HG03025 (cell line): ENCODE measurements around the gene RTL1.

Experiments used
- ATAC-seq: cut with Tn5 transposase; IDR thresholded peaks from one replicate; pipeline ENCODE4 v1.9.1; 2021; ENCODE audit warnings: mild to moderate bottlenecking, moderate library complexity; ENCODE audit not compliant: unreplicated experiment, low FRiP score

RTL1 gene

DNA sequence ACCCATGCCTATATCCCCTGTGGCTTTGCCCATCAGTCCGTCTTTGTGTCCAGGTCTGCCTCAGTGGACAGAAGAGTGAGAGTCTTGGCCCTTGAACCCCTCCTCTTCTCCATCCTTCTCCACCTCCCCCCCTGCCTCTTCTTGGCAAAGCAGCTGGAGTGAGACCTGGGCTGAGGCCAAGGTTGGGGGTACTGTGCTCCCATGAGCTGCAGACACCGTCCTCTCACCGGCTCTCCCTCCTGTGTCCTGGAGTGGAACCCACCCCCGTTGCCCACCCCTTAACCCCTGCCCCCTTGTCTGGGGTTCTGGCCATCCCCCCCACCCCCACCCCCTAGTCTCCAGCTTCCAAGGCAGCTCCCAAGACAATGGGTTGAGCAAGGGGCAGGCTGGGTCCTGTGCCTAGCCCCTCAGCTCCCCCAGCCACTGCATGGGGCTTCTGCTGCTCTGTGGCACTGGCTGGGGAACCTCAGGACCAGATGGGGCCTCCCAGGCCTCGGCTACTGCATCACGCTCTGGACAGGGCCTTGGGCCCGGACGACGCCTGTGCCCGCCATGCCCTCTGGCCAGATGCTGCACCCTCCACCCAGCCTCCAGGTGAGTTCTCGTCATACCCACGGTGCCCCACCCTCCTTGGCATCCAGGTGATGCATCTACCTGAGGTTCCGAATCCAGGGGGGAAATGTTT is 35.7 kb downstream of the RTL1 start:
- ATAC-seq = no peak

GRCh38 chr14:100866666-100867630 is 36.6 kb downstream of the RTL1 start:
- no peak for ATAC-seq

GRCh38 chr14:100865682-100866591 is 37.6 kb downstream of the RTL1 start:
- ATAC-seq = no peak

DNA sequence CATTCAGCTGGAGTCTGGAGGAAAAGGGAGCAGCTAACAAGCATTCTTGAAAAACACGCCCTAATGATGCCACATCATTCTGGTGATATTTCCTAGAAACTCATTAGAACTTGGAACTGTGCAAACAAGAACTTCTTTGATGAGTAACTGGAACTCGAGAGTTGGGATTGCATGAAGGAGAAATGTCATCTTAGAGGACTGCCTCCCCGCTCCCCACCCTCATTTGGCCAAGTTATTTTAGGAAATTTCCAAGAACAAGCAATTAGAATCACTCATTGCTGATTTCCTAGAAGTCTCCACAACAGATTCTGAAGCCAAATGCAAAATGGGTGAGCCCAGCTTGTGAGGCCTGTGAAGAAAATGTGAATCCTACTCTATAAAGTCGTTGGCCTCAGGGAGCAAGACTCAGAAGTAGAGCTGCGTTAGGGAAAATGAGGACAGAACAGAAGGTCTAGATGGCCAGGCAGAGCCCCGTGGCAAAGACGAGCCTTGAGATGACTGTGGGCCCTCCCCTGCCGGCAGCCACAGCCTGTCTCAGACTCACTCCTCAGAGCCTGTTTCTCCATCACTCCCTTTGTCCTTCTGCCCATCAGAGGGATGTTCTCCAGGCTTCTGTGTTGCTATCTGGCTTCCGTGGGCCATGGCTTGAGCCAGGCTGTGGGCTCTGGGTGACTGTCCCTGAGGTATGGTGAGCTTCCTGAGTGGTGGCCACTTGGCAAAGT is 38.4 kb downstream of the RTL1 start:
- no peak for ATAC-seq

- no peak for ATAC-seq
Observed at GRCh38 chr14:100864206-100864605, 39.3 kb downstream of the RTL1 start.

- no peak for ATAC-seq
Observed at GRCh38 chr14:100862793-100863192, 40.7 kb downstream of the RTL1 start.

- ATAC-seq = no peak
Observed at GRCh38 chr14:100862277-100862676, 41.2 kb downstream of the RTL1 start.

DNA sequence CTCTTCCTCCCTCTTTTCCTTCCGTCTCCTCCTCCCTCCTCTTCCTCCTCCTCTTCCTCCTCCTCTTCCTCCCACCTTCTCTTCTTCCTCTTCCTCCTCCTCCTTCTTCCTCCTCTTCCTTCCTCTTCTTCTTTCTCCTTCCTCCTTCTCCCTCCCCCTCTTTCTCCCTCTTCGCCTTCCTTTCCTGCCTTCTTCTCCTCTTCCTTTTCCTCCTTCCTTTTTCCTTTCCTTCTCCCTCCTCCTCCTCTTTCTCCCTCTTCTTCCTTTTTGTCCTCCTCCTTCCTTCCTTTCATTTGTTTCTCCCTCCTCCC is 41.6 kb downstream of the RTL1 start:
- no peak for ATAC-seq

GRCh38 chr14:100861188-100861936 is 42.2 kb downstream of the RTL1 start:
- no peak for ATAC-seq

GRCh38 chr14:100860556-100861187 is 42.9 kb downstream of the RTL1 start:
- ATAC-seq = no peak

- ATAC-seq = no peak
Observed at GRCh38 chr14:100859781-100860180, 43.7 kb downstream of the RTL1 start.

DNA sequence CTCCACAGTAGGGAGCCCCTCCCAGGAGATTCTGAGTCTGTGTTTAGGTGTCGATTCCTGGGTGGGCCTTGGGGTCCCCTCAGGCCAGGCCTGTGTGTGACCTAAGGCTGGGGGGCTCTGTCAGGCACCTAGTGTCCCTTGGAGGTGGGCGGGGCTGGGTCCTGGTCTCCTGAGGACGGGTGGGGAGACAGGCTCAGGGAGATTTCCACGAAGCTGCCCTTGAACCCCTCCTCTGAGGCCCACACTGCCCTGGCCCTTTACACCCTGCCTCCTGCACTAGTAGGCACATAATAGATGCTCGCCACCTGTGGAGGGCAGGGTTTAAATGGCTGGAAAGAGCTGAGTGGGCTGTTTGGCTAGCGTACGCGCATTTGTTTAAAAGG is 44.7 kb downstream of the RTL1 start:
- no peak for ATAC-seq

DNA sequence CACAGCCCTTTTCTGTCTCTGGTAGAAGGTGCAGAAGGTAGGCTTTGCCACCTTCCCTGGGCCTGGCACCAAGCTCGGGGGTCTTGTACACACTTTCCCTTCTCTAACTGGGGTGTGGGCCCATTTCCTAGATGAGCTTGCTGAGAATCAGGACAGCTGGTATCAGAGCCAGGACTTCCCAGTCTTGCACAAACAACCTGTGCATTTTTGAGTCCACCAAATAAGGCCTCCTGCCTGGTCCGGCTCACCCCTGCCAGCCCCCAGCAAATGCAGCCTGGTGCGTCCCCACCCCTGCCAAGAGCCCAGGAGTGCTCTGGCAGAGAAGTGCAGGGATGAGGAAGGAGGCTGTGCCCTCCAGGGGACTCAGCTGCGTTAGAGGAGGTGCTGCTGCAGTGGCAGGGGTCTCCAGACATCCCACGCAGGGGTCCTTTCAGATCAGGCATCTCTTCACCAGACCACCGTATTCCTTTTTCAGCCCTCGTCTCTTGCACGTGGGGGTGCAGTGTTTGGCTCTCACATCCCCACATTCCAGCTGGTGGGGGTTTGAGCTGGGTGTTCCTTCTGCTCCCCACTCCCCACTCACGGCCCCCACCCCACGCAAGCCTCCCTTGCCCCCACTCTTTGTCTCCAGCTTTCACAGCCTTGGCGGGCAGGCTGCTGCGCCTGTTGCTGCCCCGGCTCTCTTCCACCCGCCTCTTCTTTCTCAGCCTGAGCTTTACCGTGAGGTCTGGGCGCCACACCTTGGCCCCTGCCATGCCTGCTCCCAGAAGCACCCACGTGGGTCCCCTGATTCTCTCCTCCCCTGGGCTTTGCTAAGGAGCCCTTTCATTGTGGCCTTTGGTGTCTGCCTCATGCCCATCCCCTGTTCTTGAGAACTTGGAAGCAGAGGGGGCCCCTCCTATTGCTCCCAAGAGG is 45.3 kb downstream of the RTL1 start:
- no peak for ATAC-seq

GRCh38 chr14:100857233-100857922 is 46.1 kb downstream of the RTL1 start:
- no peak for ATAC-seq

GRCh38 chr14:100856056-100856950 is 47.2 kb downstream of the RTL1 start:
- no peak for ATAC-seq

DNA sequence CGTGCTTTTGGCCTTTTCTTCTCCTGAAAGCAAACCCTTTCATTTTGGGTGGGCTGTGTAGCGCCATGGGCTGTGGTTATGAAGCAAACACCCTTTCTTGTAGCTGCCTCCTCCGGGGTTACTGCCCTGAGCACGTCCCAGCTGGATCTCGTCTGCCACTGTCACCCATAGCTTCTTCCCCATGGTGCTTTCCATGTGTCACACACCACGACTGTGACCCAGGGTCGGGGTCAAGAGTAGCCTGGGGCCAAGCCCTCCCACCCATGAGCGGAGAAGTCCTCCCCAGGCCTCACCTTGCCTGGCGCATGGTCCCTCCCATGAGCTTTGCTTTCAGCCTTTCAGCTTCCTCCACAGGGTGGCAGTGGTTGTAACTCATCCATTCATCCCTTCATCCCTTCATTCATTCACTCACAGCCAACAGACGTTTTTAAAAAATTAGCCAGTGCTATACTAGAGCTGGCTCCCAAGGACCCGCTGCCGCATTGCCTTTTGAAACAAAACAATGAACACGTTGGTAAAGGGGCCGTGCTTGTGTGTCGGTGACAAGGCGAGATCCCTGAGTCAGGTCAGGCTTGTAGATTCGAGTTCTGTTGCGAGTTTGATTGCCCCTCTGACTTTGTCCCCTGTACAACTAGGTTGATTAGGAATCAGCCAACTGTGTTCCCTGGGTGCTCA is 48.1 kb downstream of the RTL1 start:
- ATAC-seq = no peak
